Measurements from ENCODE around the gene HDHD2.
"Not testable (repeated sequence)": the region's sequence is repeated elsewhere in the genome, so short reads cannot be mapped to it uniquely, and the experiment has no call there.

Gene HDHD2

GRCh38 chr18:47150029-47150823 lies at the start of gene HDHD2:
Gene HDHD2 (minus strand): TSS chr18:47150500. CDS start chr18:47136439, 14,061 bp downstream.
- peak; percentile 67 to 95 (median 94) for DNase-seq

GRCh38 chr18:47195961-47196360 lies 45.7 kb upstream of the HDHD2 start:
- DNase-seq, result not testable (repeated sequence)

GRCh38 chr18:47191961-47192360 lies 41.7 kb upstream of the HDHD2 start:
- no peak for DNase-seq

GRCh38 chr18:47187721-47188120 lies 37.4 kb upstream of the HDHD2 start:
- no peak for DNase-seq

GRCh38 chr18:47184419-47185050 lies 34.2 kb upstream of the HDHD2 start:
- DNase-seq, result peak in 1 of 3 experiments; percentile 30

GRCh38 chr18:47182156-47182555 lies 31.9 kb upstream of the HDHD2 start:
- DNase-seq, result not testable (repeated sequence)

- DNase-seq, result no peak
Measured at GRCh38 chr18:47180765-47181164, 30.5 kb upstream of the HDHD2 start.

GRCh38 chr18:47179520-47179919 lies 29.2 kb upstream of the HDHD2 start:
- peak in 2 of 3 experiments; percentile 41 to 55 for DNase-seq

GRCh38 chr18:47175898-47176575 lies 25.7 kb upstream of the HDHD2 start, which contains the start of gene IER3IP1:
Gene IER3IP1 (minus strand): TSS chr18:47176364. CDS start chr18:47176277, 87 bp downstream.
- peak; percentile 93 to 97 (median 95) for DNase-seq

GRCh38 chr18:47175283-47175897 lies 25.1 kb upstream of the HDHD2 start:
- DNase-seq, result peak in 2 of 3 experiments; percentile 43 to 61

- peak in 2 of 3 experiments; percentile 15 to 21 for DNase-seq
Measured at GRCh38 chr18:47174545-47175116, 24.3 kb upstream of the HDHD2 start.

- DNase-seq, result no peak
Measured at GRCh38 chr18:47172476-47172875, 22.2 kb upstream of the HDHD2 start.

GRCh38 chr18:47168913-47169312 lies 18.6 kb upstream of the HDHD2 start:
- no peak for DNase-seq

GRCh38 chr18:47168509-47168908 lies 18.2 kb upstream of the HDHD2 start:
- no peak for DNase-seq

GRCh38 chr18:47166294-47166693 lies 16.0 kb upstream of the HDHD2 start:
- DNase-seq, result peak in 1 of 3 experiments; percentile 14

GRCh38 chr18:47163241-47163640 lies 12.9 kb upstream of the HDHD2 start:
- no peak for DNase-seq

- no peak for DNase-seq
Measured at GRCh38 chr18:47160256-47160655, 10.0 kb upstream of the HDHD2 start.

- not testable (repeated sequence) for DNase-seq
Measured at GRCh38 chr18:47158404-47158803, 8.1 kb upstream of the HDHD2 start.

- DNase-seq, result no peak
Measured at GRCh38 chr18:47151439-47151838, 1.1 kb upstream of the HDHD2 start.

GRCh38 chr18:47150824-47151366 lies 595 bp upstream of the HDHD2 start:
- peak in 1 of 3 experiments; percentile 30 for DNase-seq

GRCh38 chr18:47149457-47150028 lies 757 bp downstream of the HDHD2 start:
- no peak for DNase-seq

- no peak for DNase-seq
Measured at GRCh38 chr18:47146206-47146605, 4.1 kb downstream of the HDHD2 start.
